OCI-LY7 (cell line): ENCODE results near the gene GMEB2.

ENCODE experiments used
- CTCF ChIP-seq: fragments of 200-600 bp; sonication (generic); conservative IDR thresholded peaks from 2 replicates; pipeline ENCODE4 v1.5.1; 2014; ENCODE audit warnings: mild to moderate bottlenecking, antibody characterized with exemption, low read length, moderate library complexity, mixed read lengths
- EZH2phosphoT487 ChIP-seq: fragments of 200-600 bp; sonication (generic); IDR thresholded peaks from 2 replicates; pipeline ENCODE4 v1.6.1; 2018; ENCODE audit warnings: low read depth, borderline replicate concordance, mild to moderate bottlenecking, mixed run types, antibody characterized with exemption, low read length, moderate library complexity, mixed read lengths

DNA sequence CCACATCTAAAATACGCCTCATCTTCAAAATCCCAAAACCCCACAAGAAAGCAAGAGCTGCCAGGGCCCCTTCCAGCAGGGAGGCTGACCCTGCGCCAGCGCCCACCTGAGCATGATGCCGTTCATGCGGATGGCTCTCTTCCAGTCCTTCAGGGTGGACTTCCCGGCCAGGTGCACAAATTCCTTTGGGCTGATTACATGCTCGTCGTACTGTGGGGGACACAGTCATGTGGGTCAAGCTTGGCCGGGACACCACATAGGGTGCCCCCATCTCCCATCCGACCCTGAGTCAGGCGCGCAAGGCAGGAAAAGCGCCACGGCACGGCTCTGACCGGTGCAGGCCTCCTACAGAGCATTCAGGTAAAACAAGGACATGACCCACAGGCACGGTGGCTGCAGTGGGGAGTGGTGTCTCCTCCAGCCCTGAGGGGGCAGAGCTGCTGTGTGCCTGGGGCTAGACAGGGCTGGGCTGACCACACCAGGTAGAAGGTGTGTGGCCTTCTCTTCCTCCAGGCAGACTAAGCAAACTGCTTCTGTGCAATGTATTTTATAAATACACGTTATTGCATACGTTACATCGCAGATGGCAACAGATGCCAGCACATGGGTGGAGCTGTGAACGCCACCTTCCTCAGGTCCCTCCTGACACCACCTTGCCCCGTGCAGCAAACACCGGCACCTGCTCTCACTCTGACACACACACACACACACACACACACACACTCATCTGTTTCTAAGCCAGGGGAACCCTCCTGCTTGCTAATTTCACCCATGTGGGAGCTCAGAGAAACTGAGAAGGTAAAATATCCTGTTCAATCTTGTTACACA lies 29.0 kb downstream of the GMEB2 start:
- TF ChIP-seq CTCF = no peak
- no peak for TF ChIP-seq EZH2phosphoT487
